DMS53 treated with DMSO at 0.1 percent for 48 hours (cell line): Measurements from ENCODE around the gene KAT6B.

Source experiments
- DNase-seq: peaks from one replicate; lab custom pipeline; 2025; ENCODE audit not compliant: unreplicated experiment; lab: John Stamatoyannopoulos, UW

The KAT6B gene

DNA sequence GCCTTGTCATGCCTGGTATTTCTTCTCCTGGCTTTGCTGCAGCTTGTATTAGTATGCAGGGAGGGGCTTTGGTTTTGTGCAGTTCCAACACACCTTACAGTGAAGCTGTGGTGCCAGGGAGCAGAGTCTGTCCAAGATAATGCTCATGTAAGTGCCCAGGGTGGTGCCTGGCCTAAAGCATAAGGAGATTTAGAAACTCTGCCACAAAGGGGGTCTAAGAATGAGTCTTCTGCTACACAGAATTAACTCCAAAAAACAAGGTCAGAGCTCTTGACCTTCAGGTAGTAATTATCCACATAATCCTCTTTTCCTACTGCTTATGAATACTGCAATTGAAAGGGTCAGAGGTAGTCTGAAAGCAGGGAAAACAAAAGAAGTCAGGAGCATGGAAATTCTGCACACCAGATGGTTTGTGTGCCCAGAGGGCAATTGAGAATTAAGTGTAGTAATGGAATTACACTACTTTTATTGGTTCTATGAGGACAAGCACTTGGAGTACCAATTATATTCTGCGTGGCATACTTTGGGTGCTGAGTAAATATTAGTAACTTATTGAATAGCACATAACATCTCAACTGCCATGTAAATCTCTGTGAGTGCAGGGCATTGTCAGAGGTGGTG is 121.5 kb downstream of the KAT6B start:
- DNase-seq = peak; percentile 43

DNA sequence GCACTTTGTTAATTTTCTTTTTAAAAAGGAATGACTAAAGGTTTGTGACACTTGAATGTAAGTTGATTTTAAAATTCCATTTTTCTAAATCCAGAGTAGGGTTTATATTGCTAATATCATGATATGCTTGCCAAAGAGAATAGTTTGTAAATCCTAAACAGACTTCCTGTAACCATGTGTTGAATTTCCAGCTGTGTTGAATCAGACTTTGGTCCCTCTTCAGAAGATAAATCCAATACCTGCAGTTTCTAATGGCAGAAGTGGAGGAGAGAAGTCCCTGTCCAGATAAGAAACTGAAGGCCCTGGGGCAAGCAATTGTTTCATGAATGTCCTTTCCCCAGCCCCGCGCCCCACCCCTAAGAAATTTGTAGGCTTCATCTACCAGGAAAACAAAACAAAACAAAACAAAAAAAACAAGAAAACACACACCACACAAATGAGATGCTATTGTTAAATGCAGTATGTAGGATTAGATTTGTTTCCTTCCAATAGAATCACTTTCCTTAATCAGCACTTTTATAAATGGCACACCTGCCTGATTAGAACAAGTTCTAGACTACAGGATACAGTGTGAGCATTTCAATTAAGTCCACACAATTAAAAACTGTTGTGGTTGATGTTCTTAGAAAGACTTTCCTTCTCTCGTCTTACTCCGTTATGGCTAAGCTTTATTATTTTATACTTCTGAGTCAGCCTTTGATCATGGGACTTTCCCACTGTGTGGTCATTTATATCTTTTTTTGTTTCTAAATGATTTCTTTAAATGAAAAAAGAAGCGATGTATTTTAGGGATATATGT is 122.8 kb downstream of the KAT6B start:
- DNase-seq = no peak

DNA sequence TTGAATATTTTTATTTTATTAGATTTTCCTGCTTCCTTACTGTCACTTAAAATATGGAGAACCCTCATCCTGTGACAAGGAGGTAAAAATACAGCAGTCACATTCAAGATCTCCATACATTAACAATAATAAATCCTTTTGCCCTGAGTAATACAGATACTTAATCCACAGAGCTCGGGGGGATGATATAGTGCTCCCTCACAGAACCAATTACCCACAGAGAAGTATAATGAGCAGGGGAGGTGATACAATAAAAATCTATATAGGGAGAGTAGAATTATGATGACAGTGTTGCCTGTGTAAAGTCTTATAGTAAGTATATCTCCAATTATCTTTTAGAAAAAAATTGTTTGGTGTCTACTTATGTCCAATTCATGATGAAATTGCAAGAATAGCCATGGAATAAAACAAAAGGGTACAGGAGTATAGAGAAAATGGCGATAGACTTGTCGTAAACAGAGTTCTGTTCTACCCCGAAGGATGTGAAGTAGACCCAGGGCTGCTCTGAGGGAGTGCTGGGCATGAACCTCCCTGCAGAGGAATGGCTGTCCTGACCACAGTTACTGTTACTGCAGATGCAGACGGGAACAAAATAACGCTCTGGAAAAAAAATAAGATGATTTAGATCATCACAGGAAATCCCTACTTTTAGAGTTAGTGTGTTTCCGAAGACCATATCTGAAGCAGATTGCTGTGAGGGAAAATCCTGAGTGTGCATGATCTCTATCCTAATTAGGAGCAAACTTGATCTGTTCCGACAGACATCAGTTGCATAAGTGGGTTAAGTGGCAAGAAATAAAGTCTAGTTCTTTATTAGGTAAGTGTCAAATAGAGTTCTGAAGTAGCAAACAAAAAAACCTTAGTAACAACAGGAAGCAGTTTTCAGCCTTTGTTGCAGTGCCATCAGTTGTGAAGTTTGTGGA is 123.7 kb downstream of the KAT6B start:
- DNase-seq = no peak

DNA sequence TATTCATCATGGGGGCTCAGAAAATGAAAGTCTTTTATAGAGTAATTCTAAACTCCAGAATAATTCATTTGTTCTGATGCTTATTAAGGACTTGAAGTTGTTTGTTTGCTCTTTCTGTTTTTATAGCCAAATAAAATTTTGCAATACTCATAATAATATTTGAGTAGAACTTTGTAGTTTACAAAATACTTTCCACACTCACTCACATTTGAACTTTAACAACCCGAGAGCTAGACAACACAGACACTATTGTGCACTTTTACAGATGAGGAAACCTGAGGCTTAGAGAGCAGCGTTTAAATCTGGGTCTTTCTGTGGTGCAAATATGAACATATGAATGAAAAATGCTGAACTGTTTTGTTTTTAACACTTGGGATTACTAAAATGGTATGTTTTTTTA is 126.8 kb downstream of the KAT6B start:
- DNase-seq = no peak

- DNase-seq = no peak
These were observed 129.4 kb downstream of the KAT6B start for GRCh38 chr10:74955796-74956195.

DNA sequence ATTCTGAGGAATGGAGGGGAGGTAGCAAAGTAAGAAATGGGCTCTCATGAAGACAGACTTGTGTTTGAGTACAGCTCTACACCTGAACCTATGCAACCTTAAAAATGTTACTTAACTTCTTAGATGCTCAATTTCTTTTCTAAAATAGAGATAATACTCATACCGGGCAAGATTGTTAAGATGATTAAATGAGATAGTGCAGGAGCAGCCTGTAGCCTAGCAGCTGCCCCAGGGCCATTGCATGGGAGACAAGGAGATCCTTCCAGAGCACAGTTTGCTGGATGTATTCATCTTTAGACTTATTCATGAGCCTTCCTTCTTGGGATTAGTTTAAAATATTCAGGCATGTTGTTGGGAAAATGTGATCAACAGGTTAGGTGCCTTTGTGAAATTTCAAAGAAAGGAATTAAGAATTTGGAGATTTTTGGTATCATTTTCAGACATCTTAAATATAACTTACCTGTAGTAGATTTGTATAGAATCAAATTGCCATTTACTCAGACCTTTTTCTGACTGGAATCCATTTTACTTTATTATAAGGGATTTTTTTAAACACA is 130.2 kb downstream of the KAT6B start:
- no peak for DNase-seq

DNA sequence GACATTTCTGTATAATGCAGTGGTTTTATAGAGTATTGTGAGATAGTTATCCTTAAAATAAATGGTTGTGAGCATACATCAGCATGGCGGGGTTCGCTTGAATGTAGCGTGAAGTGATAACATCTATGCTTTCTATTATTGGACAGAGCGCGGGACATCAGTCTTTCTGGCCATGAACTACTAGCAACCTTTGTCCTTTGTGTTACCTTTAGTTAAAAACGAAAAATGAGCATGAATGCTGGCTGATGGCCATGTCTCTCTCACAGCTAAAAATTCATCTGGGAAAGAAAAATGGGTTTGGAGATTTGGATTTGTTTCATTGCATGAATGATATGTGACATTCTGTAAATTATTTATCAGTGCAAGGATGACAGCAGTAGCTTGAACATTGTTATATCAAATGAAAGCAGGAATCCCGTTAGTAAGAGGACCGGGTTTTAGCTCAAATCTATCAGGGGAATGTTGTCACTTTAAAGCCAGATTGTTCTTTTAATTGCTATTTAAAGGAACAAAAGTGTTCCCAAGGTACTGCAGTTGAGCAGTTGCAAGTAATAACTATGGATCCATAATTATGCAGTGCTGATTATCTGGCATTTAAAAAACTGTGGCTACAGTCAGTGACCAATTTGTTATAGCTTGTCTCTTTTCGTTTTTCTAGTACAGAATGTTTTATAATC is 131.0 kb downstream of the KAT6B start:
- no peak for DNase-seq

- DNase-seq = no peak
These were observed 131.9 kb downstream of the KAT6B start for GRCh38 chr10:74958316-74958715.

- DNase-seq = no peak
These were observed 134.3 kb downstream of the KAT6B start for GRCh38 chr10:74960670-74961069.

GRCh38 chr10:74962517-74962916 is 136.1 kb downstream of the KAT6B start:
- DNase-seq = no peak

DNA sequence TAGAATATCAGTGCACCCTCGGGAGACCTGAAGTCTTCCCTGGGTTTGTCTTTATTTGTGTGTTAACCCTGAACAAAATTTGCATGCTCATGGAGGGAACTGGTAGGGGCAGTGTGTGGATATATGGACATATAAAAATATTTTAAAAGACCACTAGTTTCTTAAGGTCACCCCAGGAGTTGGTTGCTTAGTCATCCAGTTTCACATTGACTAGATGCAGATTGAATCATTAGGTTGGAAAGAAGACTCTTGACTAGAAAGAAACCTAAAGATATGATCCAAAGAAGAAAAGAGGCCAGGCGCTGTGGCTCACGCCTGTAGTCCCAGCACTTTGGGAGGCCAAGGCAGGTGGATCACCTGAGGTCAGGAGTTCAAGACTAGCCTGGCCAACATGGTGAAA is 137.1 kb downstream of the KAT6B start:
- no peak for DNase-seq

- peak; percentile 75 for DNase-seq
These were observed 141.7 kb downstream of the KAT6B start for GRCh38 chr10:74967911-74968666.

- DNase-seq = no peak
These were observed 142.3 kb downstream of the KAT6B start for GRCh38 chr10:74968667-74969061.

DNA sequence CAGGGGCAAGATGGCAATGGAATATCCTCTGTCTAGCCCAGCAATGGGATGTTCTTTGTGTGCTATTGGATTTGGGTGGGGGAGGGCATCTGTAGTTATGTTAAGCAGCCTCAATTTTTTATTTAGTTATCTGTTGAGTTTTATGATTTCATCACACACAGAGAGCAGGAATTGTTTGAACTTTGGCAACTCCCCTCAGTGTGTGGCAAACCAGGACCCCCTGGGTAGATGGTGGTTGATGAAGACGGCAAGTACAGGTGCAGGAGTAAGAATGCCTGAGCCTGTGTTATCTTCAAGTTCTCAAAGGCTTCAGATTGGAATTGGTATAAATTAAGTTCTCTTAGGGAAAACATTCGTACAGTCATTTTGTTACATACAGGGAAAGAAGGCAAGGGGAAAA is 142.7 kb downstream of the KAT6B start:
- no peak for DNase-seq

DNA sequence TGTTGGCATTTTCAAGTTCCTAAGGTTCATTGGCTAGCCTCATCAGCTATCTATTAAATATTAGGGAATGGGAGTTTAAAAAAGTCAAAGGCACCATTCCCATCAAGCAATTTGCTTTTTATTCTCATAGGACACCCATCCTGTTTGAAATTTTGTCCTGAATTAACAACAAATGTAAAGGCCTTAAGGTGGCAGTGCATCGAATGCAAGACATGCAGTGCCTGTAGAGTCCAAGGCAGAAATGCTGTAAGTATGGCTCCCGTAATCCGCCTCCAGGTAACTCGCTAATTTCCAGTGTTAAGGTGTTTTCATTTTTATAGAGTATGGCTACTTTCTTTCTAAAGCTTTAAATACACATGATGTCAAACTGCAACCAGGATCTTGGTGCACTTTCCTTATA is 143.1 kb downstream of the KAT6B start:
- no peak for DNase-seq

- DNase-seq = no peak
These were observed 147.5 kb downstream of the KAT6B start for GRCh38 chr10:74973741-74974392.

DNA sequence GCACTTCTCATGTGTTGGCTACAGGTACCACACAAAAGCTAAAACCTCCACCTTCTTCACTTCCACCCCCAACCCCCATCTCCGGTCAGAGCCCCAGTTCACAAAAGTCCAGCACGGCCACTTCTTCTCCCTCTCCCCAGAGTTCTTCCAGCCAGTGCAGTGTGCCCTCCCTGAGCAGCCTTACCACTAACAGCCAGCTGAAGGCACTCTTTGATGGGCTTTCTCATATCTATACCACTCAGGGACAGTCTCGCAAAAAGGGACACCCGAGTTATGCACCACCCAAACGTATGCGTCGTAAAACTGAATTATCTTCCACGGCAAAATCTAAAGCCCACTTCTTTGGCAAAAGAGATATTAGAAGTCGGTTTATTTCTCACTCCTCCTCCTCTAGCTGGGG is 149.4 kb downstream of the KAT6B start:
- no peak for DNase-seq

DNA sequence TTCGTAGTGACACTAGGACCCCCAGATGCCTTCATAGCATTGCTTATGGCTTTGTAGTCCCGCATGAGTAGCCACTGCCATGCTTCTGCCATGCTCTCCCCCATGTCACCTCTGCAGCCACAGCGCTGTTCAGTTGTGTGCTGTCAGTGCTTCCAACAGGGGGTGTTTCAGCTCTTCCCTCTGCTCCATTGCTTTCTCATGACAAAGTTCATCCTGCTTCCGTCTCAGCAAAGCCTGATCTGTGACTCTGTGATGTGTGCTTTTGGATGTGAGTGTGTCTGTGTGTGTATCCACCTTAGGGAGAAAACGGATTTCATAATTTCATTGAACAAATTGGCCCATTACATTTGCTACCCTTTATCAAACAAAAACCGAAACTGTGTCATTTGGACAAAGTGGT is 150.2 kb downstream of the KAT6B start:
- DNase-seq = no peak

GRCh38 chr10:74977072-74977471 is 150.7 kb downstream of the KAT6B start:
- DNase-seq = no peak
